KMS-11 (cell line): Measurements from ENCODE around the gene LRRC63.
A peak's percentile ranks its signal among the peaks of the same experiment; 100 is the strongest.

Experiments used
- H2AFZ ChIP-seq: fragments of 200-600 bp; sonication (generic); 2 replicates; pipeline ENCODE4 v1.6.1; 2016; ENCODE audit warnings: antibody characterized with exemption, mixed run types, low read depth
- H3K27ac ChIP-seq: fragments of 200-600 bp; sonication (generic); 2 replicates; pipeline ENCODE4 v1.6.1; 2016; ENCODE audit warnings: mild to moderate bottlenecking, mixed run types
- H3K27me3 ChIP-seq: fragments of 200-600 bp; sonication (generic); 2 replicates; pipeline ENCODE4 v1.6.1; 2017; ENCODE audit warnings: mild to moderate bottlenecking, low read depth, mixed run types, moderate library complexity; ENCODE audit not compliant: insufficient read depth
- H3K36me3 ChIP-seq: fragments of 200-600 bp; sonication (generic); 2 replicates; pipeline ENCODE4 v1.6.1; 2017; ENCODE audit warnings: mild to moderate bottlenecking, mixed run types; ENCODE audit not compliant: insufficient read depth
- H3K4me1 ChIP-seq: fragments of 200-600 bp; sonication (generic); 2 replicates; pipeline ENCODE4 v1.6.1; 2016; ENCODE audit warnings: mild to moderate bottlenecking, low read depth, mixed run types; ENCODE audit not compliant: poor library complexity, severe bottlenecking
- H3K4me2 ChIP-seq: fragments of 200-600 bp; sonication (generic); 2 replicates; pipeline ENCODE4 v1.7.0; 2016; ENCODE audit warnings: mild to moderate bottlenecking, mixed run types
- H3K4me3 ChIP-seq: fragments of 200-600 bp; sonication (generic); IDR thresholded peaks from 2 replicates; pipeline ENCODE4 v1.6.1; 2017; ENCODE audit warnings: low read depth, low read length, mixed read lengths; ENCODE audit not compliant: insufficient read depth
- H3K79me2 ChIP-seq: fragments of 200-600 bp; sonication (generic); 2 replicates; pipeline ENCODE4 v1.6.1; 2016; ENCODE audit warnings: low read depth, mixed run types; ENCODE audit not compliant: insufficient read depth
- H3K9ac ChIP-seq: fragments of 200-600 bp; sonication (generic); 2 replicates; pipeline ENCODE4 v1.6.1; 2016; ENCODE audit warnings: mild to moderate bottlenecking, mixed run types
- H4K20me1 ChIP-seq: fragments of 200-600 bp; sonication (generic); 2 replicates; pipeline ENCODE4 v1.6.1; 2016; ENCODE audit warnings: mild to moderate bottlenecking, mixed run types; ENCODE audit not compliant: insufficient read depth
- CTCF ChIP-seq: fragments of 200-600 bp; sonication (generic); conservative IDR thresholded peaks from 2 replicates; pipeline ENCODE4 v1.6.1; 2017; ENCODE audit warnings: low read depth, mild to moderate bottlenecking, antibody characterized with exemption, low read length, moderate library complexity, mixed read lengths

The LRRC63 gene

GRCh38 chr13:46197299-46198048, 14.3 kb upstream of the LRRC63 start:
- H3K4me3 ChIP-seq, result no peak overlapping the region
- H3K36me3 ChIP-seq, result no peaks in the 10 kb centered on the region
- H3K4me1 ChIP-seq, result peaks cover 32% of the 10 kb centered on the region
- TF ChIP-seq CTCF, result no peak
- no peak overlapping the region for H3K9ac ChIP-seq
- no peaks in the 10 kb centered on the region for H4K20me1 ChIP-seq
- H3K79me2 ChIP-seq, result no peaks in the 10 kb centered on the region
- no peak overlapping the region for H3K27ac ChIP-seq
- no peak overlapping the region for H2AFZ ChIP-seq
- H3K27me3 ChIP-seq, result no peaks in the 10 kb centered on the region
- H3K4me2 ChIP-seq, result no peak overlapping the region

GRCh38 chr13:46198696-46199193, 13.0 kb upstream of the LRRC63 start:
- no peak overlapping the region for H3K4me2 ChIP-seq

GRCh38 chr13:46202188-46202795, 9.4 kb upstream of the LRRC63 start:
- Histone ChIP-seq H3K27me3 (no peaks in the 10 kb centered on the region), H3K4me2 (peak overlapping the region; percentile 68), H3K79me2 (no peaks in the 10 kb centered on the region), H3K4me1 (peaks cover 41% of the 10 kb centered on the region), H3K27ac (peak overlapping the region; percentile 18; the same call in 1 of the 2 replicates), H3K4me3 (no peak overlapping the region), H4K20me1 (no peaks in the 10 kb centered on the region), H3K9ac (no peak overlapping the region), H3K36me3 (no peaks in the 10 kb centered on the region), H2AFZ (no peak overlapping the region)
- TF ChIP-seq CTCF, result no peak

More at GRCh38 chr13:46198696-46199193, 13.0 kb upstream of the LRRC63 start:
- Histone ChIP-seq H3K27ac (no peak overlapping the region), H3K79me2 (no peaks in the 10 kb centered on the region), H3K9ac (no peak overlapping the region), H2AFZ (no peak overlapping the region), H3K27me3 (no peaks in the 10 kb centered on the region), H3K36me3 (no peaks in the 10 kb centered on the region), H3K4me1 (peaks cover 45% of the 10 kb centered on the region), H4K20me1 (no peaks in the 10 kb centered on the region), H3K4me3 (no peak overlapping the region)
- no peak for TF ChIP-seq CTCF

- Histone ChIP-seq H3K4me3 (no peak overlapping the region), H3K4me1 (peaks cover 41% of the 10 kb centered on the region), H3K9ac (no peak overlapping the region), H3K4me2 (peak overlapping the region; percentile 68; the same call in 1 of the 2 replicates), H3K27me3 (no peaks in the 10 kb centered on the region), H3K79me2 (no peaks in the 10 kb centered on the region), H2AFZ (no peak overlapping the region), H4K20me1 (no peaks in the 10 kb centered on the region), H3K36me3 (no peaks in the 10 kb centered on the region), H3K27ac (no peak overlapping the region; the same call in 1 of the 2 replicates)
- no peak for TF ChIP-seq CTCF
Measured at GRCh38 chr13:46202966-46203365, 8.8 kb upstream of the LRRC63 start.
